RWPE1 (cell line): ENCODE data around the gene ALDH2.
"Not testable (repeated sequence)": the region's sequence is repeated elsewhere in the genome, so short reads cannot be mapped to it uniquely, and the experiment has no call there.

Experiments
- CTCF ChIA-PET: fragments of 350-600 bp; sonication (Branson Sonifier 250); formaldehyde crosslinking; extraction: SDS; loops from one replicate; lab custom pipeline; 2021; lab: Yijun Ruan, JAX
- POLR2A ChIA-PET: fragments of 400-600 bp; formaldehyde crosslinking; extraction: SDS; loops from one replicate; lab custom pipeline; 2020; ENCODE audit warnings: antibody characterized with exemption; ENCODE audit not compliant: low non-redundant PET; lab: Yijun Ruan, JAX
- DNase-seq: peaks from one replicate; pipeline ENCODE4 v3.0.0; 2012; ENCODE audit warnings: low spot score
- H3K27ac ChIP-seq: fragments of 450-650 bp; 2 replicates; pipeline ENCODE4 v1.5.1; 2017
- CTCF ChIP-seq: fragments of 450-650 bp; conservative IDR thresholded peaks from 2 replicates; pipeline ENCODE4 v1.5.1; 2017; ENCODE audit warnings: low read depth, mild to moderate bottlenecking

ALDH2 gene

GRCh38 chr12:111807232-111807631, 40.5 kb downstream of the ALDH2 start:
- CTCF ChIA-PET: interaction anchor here (0.7 kb wide), 1 partner anchor 942 kb away, joined by 3 read pairs; no protein-coding TSS in a partner anchor
- DNase-seq: no peak
- H3K27ac ChIP-seq: no peak overlapping the region
- POLR2A ChIA-PET: no interaction called here
- TF ChIP-seq CTCF: no peak

- H3K27ac ChIP-seq: no peak overlapping the region
- ChIA-PET POLR2A (interaction anchor here (1.0 kb wide), 1 partner anchor 128 kb away, joined by 6 read pairs; the partner anchor contains the start of genes ACAD10 and BRAP), CTCF (interaction anchor here (0.5 to 2.6 kb wide), 12 partner anchors 12 to 688 kb away, joined by 3 to 29 read pairs (median 5); no protein-coding TSS in a partner anchor)
- peak; percentile 87 for DNase-seq
- TF ChIP-seq CTCF: peak; percentile 87
These were observed 46.4 kb downstream of the ALDH2 start for GRCh38 chr12:111812881-111813741.

GRCh38 chr12:111816065-111816615, 49.4 kb downstream of the ALDH2 start:
- CTCF ChIA-PET: interaction anchor here (2.9 kb wide), 1 partner anchor 63 kb away, joined by 23 read pairs; no protein-coding TSS in a partner anchor
- POLR2A ChIA-PET: no interaction called here

GRCh38 chr12:111816898-111817297, 50.2 kb downstream of the ALDH2 start:
- CTCF ChIA-PET: interaction anchor here (2.9 kb wide), 1 partner anchor 63 kb away, joined by 23 read pairs; no protein-coding TSS in a partner anchor
- H3K27ac ChIP-seq, DNase-seq, POLR2A ChIA-PET: not testable (repeated sequence)

More at GRCh38 chr12:111816065-111816615, 49.4 kb downstream of the ALDH2 start:
- TF ChIP-seq CTCF: no peak
- no peak overlapping the region for H3K27ac ChIP-seq
- DNase-seq: no peak

- ChIA-PET POLR2A (no interaction called here), CTCF (no interaction called here)
- TF ChIP-seq CTCF: no peak
- DNase-seq: no peak
- no peak overlapping the region for H3K27ac ChIP-seq
These were observed 51.6 kb downstream of the ALDH2 start for GRCh38 chr12:111818340-111818739.

GRCh38 chr12:111819191-111820158, 52.7 kb downstream of the ALDH2 start:
- no peak for TF ChIP-seq CTCF
- POLR2A ChIA-PET: no interaction called here
- CTCF ChIA-PET: interaction anchor here (0.6 kb wide), 1 partner anchor 672 kb away, joined by 3 read pairs; no protein-coding TSS in a partner anchor
- H3K27ac ChIP-seq: no peak overlapping the region
- no peak for DNase-seq

GRCh38 chr12:111820828-111821227, 54.1 kb downstream of the ALDH2 start:
- DNase-seq, CTCF ChIA-PET, H3K27ac ChIP-seq, POLR2A ChIA-PET: not testable (repeated sequence)
